Stimulated activated CD4-positive, alpha-beta T cell treated with anti-CD3 and anti-CD28 coated beads, TNF-alpha, amount 100 ng/mL, for 24 hours (primary cell): ENCODE data around the gene PCSK9.
A peak's percentile ranks its signal among the peaks of the same experiment; 100 is the strongest.
"Not testable (repeated sequence)": the region's sequence is repeated elsewhere in the genome, so short reads cannot be mapped to it uniquely, and the experiment has no call there.

ENCODE experiments used
- DNase-seq, 3 experiments: peaks; one replicate each; pipeline ENCODE4 v3.0.0-alpha.2; 2020; ENCODE audit warnings: low read depth in 3 of 3

Gene PCSK9

DNA sequence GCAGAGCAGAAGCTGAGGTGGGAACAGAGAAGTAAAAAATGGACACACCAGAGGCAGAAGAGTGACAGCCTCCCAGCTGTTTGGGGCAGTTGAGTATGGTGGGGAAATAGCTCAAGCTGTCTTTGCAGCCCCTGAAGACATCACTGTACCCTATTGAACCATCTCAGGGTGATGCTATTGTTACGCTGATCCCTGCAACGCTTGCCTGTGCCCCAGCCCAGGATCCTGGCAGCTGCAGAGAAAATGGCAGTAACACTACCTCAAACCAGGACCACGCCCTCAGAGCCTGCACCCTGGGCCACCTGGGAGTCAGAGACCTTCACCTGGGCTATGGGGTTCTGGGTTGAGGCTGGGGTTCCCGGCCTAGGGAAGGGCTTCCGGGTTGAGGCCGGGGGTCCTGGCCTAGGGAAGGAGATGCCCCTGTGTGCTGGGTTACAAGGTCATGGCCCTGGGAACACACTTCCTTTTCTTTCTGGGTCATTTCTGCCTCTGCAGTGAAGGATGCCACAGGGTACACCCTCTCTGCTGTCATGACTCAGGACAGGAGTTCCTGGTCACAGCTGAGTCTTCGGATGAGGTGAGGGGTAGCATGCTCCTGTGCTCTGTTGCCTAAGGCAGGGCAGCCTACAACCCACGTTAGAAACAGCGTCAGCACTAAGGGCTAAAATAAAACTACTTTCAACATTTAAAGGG, 29.0 kb upstream of the PCSK9 start:
- DNase-seq = no peak

- DNase-seq = no peak
These were observed 28.5 kb upstream of the PCSK9 start for GRCh38 chr1:55010887-55011217.

DNA sequence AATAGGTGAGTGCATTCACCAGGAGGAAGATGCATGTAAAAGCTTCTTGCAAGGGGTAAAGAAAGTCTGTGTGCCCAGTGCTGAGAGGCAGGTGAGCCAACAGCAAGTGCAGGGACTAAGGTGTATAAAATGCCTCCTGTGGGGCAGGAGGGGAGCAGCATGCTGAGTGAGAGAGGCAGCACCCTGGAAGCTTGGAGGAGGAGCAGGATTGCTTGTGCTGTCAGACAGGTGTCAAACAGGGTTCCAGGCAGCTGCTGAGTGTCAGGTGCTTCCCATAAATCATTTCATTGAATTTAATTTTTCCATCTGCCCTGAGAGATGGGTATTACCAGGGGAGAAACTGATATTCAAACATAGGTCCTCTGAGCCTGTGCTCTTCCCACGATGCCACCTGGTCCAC, 26.7 kb upstream of the PCSK9 start:
- DNase-seq = no peak

DNA sequence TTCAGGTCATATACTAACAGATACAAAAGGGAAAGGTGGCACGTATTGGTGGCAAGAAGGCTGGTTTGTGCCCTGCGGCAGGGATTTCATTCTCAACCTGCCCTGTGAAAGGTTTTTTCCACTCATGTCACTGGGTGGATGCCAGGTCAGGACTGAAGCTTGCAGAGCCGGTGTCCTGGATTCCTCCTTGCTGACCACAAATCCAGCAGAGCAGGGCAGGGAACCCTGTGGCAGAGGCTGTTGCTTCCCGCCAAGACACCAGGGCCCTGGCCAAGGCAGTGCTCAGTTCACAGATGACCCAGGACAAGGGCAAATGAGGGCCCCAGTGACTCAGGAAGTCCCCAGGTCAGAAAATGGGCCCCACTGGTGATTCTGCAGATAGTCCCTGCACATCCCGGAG, 24.2 kb upstream of the PCSK9 start:
- DNase-seq = no peak

DNA sequence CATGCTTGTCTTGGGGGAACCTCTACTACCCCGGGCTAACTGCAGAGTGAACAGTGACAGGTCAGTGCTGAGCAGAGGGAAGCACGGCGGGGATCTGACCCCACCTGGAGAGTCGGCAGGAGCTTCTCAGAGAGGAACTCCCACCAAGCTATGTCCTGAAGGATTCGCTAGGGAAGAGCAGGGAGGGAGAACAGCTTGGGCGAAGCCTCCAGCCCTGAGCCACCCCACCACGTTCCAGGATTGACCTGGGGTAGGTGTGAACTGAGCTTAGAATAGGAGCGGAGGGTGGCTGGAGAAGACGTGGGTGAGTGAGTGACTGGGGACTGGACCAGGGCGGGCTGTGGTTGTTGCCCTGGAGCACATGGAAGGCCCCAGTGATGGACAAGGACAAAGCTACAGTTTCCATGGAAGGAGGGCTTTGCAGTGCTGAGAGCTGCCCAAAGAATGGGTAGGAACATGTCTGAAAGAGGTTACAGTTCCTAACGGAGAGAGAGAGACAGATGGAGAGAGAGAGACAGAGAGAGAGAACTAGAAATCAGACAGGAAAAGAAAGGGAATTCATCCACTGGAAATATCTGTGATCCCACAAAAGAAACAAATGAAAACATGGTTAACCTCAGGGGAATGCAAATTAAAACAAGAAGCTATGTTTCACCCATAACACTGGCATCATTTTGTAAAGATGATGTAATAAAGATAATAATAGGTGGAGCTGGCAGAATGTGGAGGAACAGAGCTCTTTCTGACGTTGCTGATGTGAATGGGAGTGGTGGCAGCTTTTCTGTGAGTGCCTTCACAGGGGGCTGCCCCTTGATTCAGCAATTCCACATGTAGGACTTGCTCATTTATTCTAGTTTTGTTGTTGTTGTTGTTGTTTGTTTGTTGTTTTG, 23.4 kb upstream of the PCSK9 start:
- no peak for DNase-seq

DNA sequence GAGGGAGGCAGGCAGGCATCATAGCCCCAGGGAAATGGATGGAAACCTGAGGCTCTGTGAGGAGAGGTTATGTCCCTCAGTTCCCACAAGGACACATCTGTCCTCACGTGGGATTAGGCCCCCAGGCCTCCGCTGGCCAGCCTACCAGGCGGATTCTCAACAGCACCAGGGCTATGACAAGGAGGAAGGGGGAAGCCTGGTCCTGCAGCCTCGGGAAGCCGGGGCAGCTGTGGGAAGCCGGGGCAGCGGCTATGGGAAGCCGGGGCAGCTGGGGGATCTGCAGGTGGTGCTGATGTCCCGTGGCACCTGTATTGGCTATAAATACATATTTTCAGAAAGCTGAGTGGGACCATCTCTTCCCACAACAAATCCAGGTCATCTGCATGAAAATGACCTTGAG, 21.0 kb upstream of the PCSK9 start:
- DNase-seq = no peak

GRCh38 chr1:55021942-55022546, 17.3 kb upstream of the PCSK9 start:
- peak; percentile 21 to 69 (median 37) for DNase-seq

- DNase-seq = not testable (repeated sequence)
These were observed 15.2 kb upstream of the PCSK9 start for GRCh38 chr1:55024163-55024562.

- not testable (repeated sequence) for DNase-seq
These were observed 12.7 kb upstream of the PCSK9 start for GRCh38 chr1:55026682-55027081.

DNA sequence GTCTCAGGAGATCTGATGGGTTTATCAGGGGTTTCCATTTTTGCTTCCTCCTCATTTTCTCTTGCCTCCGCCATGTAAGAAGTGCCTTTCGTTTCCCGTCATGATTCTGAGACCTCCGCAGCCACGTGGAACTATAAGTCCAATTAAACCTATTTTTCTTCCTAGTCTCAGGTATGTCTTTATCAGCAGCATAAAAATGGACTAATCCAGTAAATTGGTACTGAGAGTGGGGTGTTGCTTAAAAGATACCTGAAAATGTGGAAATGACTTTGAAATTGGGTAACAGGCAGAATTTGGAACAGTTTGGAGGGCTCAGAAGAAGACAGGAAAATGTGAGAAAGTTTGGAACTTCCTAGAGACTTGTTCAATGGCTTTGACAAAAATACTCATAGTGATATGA, 8.2 kb upstream of the PCSK9 start:
- DNase-seq = not testable (repeated sequence)

DNA sequence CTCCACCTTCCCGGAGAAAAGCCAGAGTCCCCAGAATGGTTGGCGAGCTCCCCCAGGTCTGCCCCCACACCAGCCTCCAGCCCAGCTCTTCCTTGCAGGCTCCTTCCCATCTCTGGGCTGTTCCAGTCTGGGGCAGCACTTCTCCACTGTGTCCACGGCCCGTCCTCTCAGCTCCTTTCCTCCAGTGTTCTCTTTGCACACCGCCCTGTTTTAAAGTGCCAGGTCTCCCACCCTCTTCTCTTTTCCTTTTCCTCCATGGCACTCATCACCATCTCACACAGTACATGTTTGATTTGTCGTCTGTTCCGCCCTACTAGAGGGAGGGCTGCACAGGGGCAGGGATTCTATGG, 6.1 kb upstream of the PCSK9 start:
- no peak for DNase-seq

DNA sequence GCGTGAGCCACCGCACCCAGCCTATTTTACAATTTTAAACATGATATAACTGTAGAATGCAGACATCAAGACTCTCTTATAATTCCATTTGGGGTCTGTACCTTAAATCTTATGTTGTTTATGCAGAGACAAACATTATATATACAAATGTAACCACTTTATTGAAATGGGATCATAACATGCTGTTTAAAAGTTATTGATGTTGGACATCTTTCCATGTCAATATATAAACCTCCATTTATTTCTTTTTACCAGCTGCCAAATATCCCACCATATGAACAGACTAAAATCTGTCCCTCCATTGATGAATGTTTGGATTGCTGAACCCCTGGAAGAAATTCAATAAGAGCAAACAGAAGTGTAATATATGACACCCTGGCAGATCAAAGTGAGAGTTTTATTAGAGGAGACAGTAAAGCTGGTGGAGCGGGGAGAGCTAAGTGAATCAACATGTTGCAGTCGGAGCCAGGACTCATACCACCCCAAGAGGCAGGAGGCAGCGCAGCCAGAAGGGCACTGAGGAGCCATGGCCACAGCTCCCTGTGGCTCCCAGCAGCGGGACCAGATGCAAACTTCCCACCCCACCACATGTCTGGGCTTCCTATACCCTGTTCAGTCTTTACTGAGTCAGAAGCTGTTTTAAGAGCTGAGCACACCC, 4.7 kb upstream of the PCSK9 start:
- no peak for DNase-seq

GRCh38 chr1:55035904-55036303, 3.4 kb upstream of the PCSK9 start:
- DNase-seq = no peak

- no peak for DNase-seq
These were observed 1.4 kb upstream of the PCSK9 start for GRCh38 chr1:55037733-55038551.

DNA sequence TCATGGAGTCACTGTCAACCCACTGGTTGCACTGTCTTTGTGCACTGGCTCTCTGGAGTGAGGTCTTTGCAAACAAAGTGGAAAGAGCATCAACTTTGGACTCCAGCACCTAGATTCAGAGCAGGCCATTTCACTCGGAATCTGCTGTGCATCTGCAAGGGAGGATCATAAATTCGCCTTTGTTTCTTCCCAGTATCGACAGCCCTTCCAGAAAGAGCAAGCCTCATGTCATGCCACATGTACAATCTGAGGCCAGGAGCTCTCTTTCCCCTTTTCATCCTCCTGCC, 853 bp upstream of the PCSK9 start:
- DNase-seq = no peak

GRCh38 chr1:55038974-55039341, 390 bp upstream of the PCSK9 start:
- DNase-seq = no peak

GRCh38 chr1:55040083-55040932, 960 bp downstream of the PCSK9 start:
- no peak for DNase-seq

GRCh38 chr1:55040933-55041494, 1.7 kb downstream of the PCSK9 start:
- no peak for DNase-seq

- DNase-seq = no peak
These were observed 2.3 kb downstream of the PCSK9 start for GRCh38 chr1:55041613-55042012.

- no peak for DNase-seq
These were observed 3.7 kb downstream of the PCSK9 start for GRCh38 chr1:55043011-55043410.

DNA sequence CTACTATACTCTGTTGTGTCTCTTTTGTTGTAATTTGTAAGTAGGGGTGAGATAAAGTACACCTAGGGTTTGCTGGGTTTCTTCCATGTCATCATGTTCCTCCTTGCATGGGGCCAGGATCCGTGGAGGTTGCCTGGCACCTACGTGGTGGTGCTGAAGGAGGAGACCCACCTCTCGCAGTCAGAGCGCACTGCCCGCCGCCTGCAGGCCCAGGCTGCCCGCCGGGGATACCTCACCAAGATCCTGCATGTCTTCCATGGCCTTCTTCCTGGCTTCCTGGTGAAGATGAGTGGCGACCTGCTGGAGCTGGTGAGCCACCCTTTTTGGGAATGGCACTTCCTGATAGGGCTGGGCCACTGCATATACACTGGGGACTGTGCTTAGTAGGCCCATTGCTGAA, 4.4 kb downstream of the PCSK9 start:
- no peak for DNase-seq
